Smooth muscle cell (in vitro differentiated cells): ENCODE data around the gene PLCD3. TPM values are rescaled to one million over a fixed set of nuclear protein-coding genes. Genes with fewer than 3 reads are reported as not detected.
A peak's percentile ranks its signal among the peaks of the same experiment; 100 is the strongest.

ENCODE experiments used
- DNase-seq: peaks from one replicate; lab custom pipeline; 2025; ENCODE audit not compliant: unreplicated experiment; lab: John Stamatoyannopoulos, UW
- H2AFZ ChIP-seq: fragments of 200-600 bp; sonication (generic); 2 replicates; pipeline ENCODE4 v1.6.0; 2016; ENCODE audit warnings: antibody characterized with exemption, low read depth, mild to moderate bottlenecking
- H3F3A ChIP-seq: fragments of 200-600 bp; sonication (generic); 2 replicates; pipeline ENCODE4 v1.6.0; 2017; ENCODE audit warnings: antibody characterized with exemption, low read depth
- H3K27ac ChIP-seq: fragments of 200-600 bp; sonication (generic); 2 replicates; pipeline ENCODE4 v1.5.1; 2016; ENCODE audit warnings: low read depth, mild to moderate bottlenecking
- H3K27me3 ChIP-seq: fragments of 200-600 bp; sonication (generic); 2 replicates; pipeline ENCODE4 v1.6.1; 2016; ENCODE audit warnings: low read depth, mild to moderate bottlenecking
- H3K36me3 ChIP-seq: fragments of 200-600 bp; sonication (generic); 2 replicates; pipeline ENCODE4 v1.5.1; 2016; ENCODE audit warnings: low read depth
- H3K4me1 ChIP-seq: fragments of 200-600 bp; sonication (generic); 2 replicates; pipeline ENCODE4 v1.5.1; 2016; ENCODE audit warnings: low read depth
- H3K4me2 ChIP-seq: fragments of 200-600 bp; sonication (generic); 2 replicates; pipeline ENCODE4 v1.6.0; 2016; ENCODE audit warnings: mild to moderate bottlenecking
- H3K4me3 ChIP-seq: fragments of 200-600 bp; sonication (generic); 2 replicates; pipeline ENCODE4 v1.5.1; 2016; ENCODE audit warnings: mild to moderate bottlenecking
- H3K79me2 ChIP-seq: fragments of 200-600 bp; sonication (generic); 2 replicates; pipeline ENCODE4 v1.6.0; 2016; ENCODE audit warnings: low read depth, mild to moderate bottlenecking
- H3K9ac ChIP-seq: fragments of 200-600 bp; sonication (generic); 2 replicates; pipeline ENCODE4 v1.6.0; 2016; ENCODE audit warnings: low read depth
- H3K9me3 ChIP-seq: fragments of 200-600 bp; sonication (generic); replicated peaks from 2 replicates; pipeline ENCODE4 v1.5.1; 2016; ENCODE audit warnings: low read depth
- H4K20me1 ChIP-seq: fragments of 200-600 bp; sonication (generic); 2 replicates; pipeline ENCODE4 v1.6.0; 2016; ENCODE audit warnings: low read depth
- CTCF ChIP-seq: fragments of 200-600 bp; sonication (generic); IDR thresholded peaks from 2 replicates; pipeline ENCODE4 v1.5.1; 2017; ENCODE audit warnings: borderline replicate concordance, mild to moderate bottlenecking, antibody characterized with exemption; ENCODE audit not compliant: insufficient read depth, poor library complexity, severe bottlenecking
- WGBS: methylation state at CpG from one replicate; pipeline ENCODE4 v1.1.7; 2016; ENCODE audit warnings: low lambda C conversion rate; 5-methylcytosine and 5-hydroxymethylcytosine counted together
- polyA plus RNA-seq: library from polyadenylated mRNA; unstranded; fragments of >200 nt; fragmentation: Nextera tagmentation; extraction: Ambion mirVana; gene quantifications from 2 replicates; pipeline ENCODE4 v1.2.1, GENCODE V29; 2016
- total RNA-seq: library from RNA; depleted of rRNA; stranded (reverse); fragments of >200 nt; gene quantifications from 2 replicates; pipeline ENCODE4 v1.2.3, GENCODE V29; 2014

Gene PLCD3
- total and polyA plus RNA-seq, 2 experiments from 2014 or later = 24.0 to 33.4 TPM

DNA sequence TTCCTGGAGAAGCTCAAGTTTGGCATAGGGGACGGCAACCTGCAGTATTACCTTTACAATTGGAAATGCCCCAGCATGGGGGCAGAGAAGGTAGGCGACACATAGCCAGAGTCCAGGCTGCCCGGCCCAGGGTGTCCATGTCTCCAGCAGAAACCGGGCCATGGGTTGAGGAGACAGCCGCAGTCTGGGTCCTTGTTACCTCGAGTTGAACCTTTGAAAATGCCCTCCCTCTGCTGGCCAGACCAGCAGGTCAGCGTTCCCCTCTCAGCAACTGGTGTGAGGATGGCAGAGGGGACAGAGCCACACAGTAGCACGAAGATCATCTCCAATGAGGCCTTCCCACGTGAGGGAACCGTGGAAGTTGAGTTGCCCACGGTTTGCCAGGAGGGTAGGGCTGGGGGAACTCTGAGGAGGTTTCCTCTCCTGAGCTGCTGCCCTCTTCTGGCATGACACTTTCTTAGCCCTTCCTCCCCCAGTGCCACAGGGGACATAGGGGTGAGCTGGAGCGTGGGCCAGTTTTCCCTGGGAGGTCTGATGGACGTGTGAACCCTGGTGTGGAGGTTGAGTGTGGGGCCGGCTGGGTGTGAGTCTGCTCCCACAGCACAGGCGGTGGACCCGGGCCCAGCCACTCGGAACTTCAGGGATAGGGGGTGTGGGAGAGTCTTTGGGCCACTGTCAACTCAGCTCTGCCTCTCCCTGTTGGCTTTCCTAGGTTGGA, 27.2 kb downstream of the PLCD3 start:
- Histone ChIP-seq H3K4me2 (no peak overlapping the region), H3K27ac (no peak overlapping the region), H3K4me1 (no peaks in the 10 kb centered on the region), H4K20me1 (peaks cover 7% of the 10 kb centered on the region), H3K9me3 (no peaks in the 10 kb centered on the region), H3K4me3 (no peak overlapping the region), H3K36me3 (no peaks in the 10 kb centered on the region), H3F3A (no peaks in the 10 kb centered on the region), H2AFZ (no peak overlapping the region), H3K79me2 (no peaks in the 10 kb centered on the region), H3K27me3 (no peaks in the 10 kb centered on the region), H3K9ac (no peak overlapping the region)
- WGBS = 94% methylated on average over 17 of the region's 17 CpGs
- no peak for DNase-seq
- no peak for TF ChIP-seq CTCF

- no peaks in the 10 kb centered on the region for H3F3A ChIP-seq
- DNase-seq = no peak
- peaks cover 7% of the 10 kb centered on the region for H4K20me1 ChIP-seq
- H3K9me3 ChIP-seq = no peaks in the 10 kb centered on the region
- no peaks in the 10 kb centered on the region for H3K27me3 ChIP-seq
- no peak overlapping the region for H2AFZ ChIP-seq
- H3K36me3 ChIP-seq = peaks cover 3% of the 10 kb centered on the region
- TF ChIP-seq CTCF = no peak
- WGBS = 93% methylated on average over 6 of the region's 6 CpGs
- H3K4me2 ChIP-seq = no peak overlapping the region
- no peaks in the 10 kb centered on the region for H3K4me1 ChIP-seq
- H3K79me2 ChIP-seq = no peaks in the 10 kb centered on the region
- no peak overlapping the region for H3K4me3 ChIP-seq
- no peak overlapping the region for H3K9ac ChIP-seq
- H3K27ac ChIP-seq = no peak overlapping the region
These were observed 27.8 kb downstream of the PLCD3 start for GRCh38 chr17:45104497-45104896.

DNA sequence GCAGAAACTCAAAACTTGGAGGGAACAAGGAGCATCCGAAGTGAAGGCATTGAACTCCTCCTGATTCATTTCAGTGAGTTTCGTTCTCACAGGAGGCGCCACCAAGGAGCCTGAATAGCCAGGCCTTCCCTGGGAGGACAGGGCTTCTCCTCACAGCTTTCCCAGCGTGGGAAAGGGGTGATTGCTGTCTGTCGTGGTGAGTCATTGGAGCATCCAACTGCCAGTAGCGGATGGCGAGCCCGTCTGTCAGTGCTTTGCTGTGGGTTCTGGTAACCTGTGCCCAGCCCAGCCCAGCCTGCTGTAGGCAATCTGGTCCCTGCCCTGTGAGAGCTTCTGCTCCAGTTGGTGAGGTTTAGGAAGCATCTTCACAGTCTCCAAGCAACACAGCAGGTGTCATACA, 28.3 kb downstream of the PLCD3 start:
- Histone ChIP-seq H3K4me2 (no peak overlapping the region), H3K79me2 (no peaks in the 10 kb centered on the region), H3F3A (no peaks in the 10 kb centered on the region), H3K9me3 (no peaks in the 10 kb centered on the region), H3K4me1 (no peaks in the 10 kb centered on the region), H2AFZ (no peak overlapping the region), H3K27me3 (no peaks in the 10 kb centered on the region), H4K20me1 (peaks cover 7% of the 10 kb centered on the region), H3K4me3 (no peak overlapping the region), H3K27ac (peak overlapping the region; percentile 70), H3K9ac (no peak overlapping the region), H3K36me3 (peaks cover 3% of the 10 kb centered on the region)
- TF ChIP-seq CTCF = no peak
- no peak for DNase-seq
- 87% methylated on average over 8 of the region's 8 CpGs for WGBS

DNA sequence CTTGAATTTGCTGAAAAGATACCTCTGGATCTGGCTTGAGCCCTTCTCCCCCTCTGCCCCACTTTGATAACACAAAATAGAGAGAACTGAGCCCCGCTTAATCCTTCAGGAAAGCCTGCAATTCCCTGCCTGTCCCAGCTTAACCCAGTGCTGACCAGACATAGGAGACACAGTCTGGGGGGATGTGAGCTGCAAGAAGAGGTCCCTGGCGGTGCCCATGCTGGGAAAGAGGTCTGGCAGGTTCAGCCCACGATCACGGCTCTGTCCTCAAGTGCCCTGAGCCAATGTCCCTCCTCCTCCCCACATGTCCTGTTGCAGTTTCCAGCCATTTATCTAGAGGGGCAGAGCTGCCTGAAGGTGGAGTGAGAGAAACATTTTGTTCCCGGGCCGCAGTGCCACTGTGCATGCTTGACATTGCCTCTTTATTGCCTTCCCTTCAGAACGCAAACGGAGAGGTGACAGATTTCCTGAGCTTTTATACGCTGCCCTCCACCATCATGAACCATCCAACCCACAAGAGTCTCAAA, 29.0 kb downstream of the PLCD3 start:
- Histone ChIP-seq H3K27ac (peak overlapping the region; percentile 70), H3K9ac (no peak overlapping the region), H3K79me2 (no peaks in the 10 kb centered on the region), H3K4me2 (no peak overlapping the region), H2AFZ (no peak overlapping the region), H3K9me3 (no peaks in the 10 kb centered on the region), H3K4me1 (no peaks in the 10 kb centered on the region), H3K36me3 (peaks cover 3% of the 10 kb centered on the region), H3K27me3 (no peaks in the 10 kb centered on the region), H4K20me1 (peaks cover 4% of the 10 kb centered on the region), H3F3A (no peaks in the 10 kb centered on the region), H3K4me3 (no peak overlapping the region)
- WGBS = 97% methylated on average over 9 of the region's 9 CpGs
- no peak for DNase-seq
- TF ChIP-seq CTCF = no peak
